ENCODE data around the gene CAMK2D.
"Not testable (repeated sequence)": the region's sequence is repeated elsewhere in the genome, so short reads cannot be mapped to it uniquely, and the experiment has no call there.

The CAMK2D gene

GRCh38 chr4:113761620-113762185 is at the start of gene CAMK2D:
CAMK2D (minus strand) TSS chr4:113761738; CDS start chr4:113761068, 670 bp downstream.
- no peak for DNase-seq

DNA sequence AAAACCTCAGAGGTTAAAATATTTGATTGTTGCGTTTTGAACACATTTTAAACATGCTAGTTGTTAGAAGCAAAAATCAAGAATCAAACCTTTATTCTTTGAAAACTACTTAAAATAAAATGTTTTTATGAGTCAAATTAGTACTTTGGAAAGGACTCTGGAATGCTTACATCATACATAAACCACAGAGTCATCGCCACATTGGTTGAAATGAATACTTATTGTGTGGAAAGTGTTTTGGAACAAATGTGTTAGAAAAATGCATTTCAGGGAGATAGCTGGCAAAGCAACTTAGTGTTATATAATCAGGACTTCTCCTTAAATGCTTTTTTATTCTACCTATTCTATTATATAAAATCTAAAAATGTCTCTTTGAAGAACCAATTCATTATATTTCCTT is 49.4 kb upstream of the CAMK2D start:
- DNase-seq = no peak

- no peak for DNase-seq
These were observed 47.8 kb upstream of the CAMK2D start for GRCh38 chr4:113809311-113809710.

DNA sequence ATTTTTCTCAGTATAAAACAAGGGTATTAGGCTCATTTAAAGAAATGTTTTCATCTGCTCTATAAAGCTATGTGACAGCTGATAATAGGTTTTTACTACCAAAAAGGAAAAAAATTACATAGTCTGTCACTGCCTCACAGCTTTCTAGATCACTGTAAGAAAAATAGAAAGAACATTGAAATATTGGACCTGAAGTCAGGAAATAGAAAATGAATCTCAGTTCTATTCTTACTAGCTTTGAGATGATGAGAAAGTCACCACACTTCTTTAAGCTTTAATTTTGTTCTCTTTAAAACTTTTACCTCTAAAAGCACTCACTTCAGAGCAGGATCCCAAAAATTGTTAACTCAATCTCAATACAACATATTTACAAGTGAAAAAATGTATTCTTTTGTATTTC is 45.3 kb upstream of the CAMK2D start:
- no peak for DNase-seq

DNA sequence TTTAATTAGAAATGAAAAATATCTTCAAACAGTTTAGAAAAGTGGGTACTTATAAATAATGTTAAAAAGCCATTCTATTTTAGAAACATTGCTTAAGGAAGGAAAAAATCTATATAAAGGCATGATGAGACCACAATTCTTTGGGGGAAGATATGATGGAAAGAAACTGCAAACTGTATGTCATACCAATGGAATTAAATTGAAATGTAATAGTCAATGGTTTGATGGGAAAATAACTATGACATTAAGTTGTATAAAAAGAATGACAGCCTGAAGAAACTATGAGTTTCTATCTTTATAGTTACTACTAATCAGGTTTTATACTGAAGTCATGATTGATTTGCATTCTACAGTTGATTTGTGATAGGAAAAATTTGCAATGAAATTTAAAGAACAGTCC is 40.3 kb upstream of the CAMK2D start:
- no peak for DNase-seq

DNA sequence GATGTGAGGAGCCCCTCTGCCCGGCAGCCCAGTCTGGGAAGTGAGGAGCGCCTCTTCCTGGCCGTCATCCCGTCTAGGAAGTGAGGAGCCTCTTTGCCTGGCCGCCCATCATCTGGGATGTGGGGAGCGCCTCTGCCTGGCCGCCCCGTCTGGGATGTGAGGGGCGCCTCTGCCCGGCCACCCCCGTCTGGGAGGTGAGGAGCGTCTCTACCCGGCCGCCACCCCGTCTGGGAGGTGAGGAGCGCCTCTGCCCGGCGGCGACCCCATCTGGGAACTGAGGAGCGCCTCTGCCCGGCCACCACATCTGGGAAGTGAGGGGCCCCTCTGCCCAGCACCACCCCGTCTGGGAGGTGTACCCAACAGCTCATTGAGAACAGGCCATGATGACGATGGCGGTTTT is 34.8 kb upstream of the CAMK2D start:
- DNase-seq = not testable (repeated sequence)

DNA sequence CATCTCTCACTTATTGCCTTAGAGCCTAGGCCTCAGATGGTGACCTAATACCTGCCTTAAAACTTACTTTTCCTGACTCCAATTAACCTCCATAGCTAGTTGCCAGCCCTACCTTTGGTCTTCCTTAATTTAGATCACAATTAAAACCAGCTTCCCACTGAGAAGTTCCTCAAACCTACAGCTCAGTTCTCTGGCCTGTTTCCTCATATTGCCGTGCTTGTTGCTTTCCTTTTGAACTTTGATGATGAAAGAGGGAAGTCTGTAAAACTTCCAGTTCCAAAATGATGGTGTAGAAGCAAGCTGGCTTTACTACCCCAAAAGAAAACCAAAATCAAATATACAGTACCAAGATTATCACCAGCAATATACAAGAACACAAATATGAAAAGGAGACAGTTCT is 28.9 kb upstream of the CAMK2D start:
- DNase-seq = no peak

DNA sequence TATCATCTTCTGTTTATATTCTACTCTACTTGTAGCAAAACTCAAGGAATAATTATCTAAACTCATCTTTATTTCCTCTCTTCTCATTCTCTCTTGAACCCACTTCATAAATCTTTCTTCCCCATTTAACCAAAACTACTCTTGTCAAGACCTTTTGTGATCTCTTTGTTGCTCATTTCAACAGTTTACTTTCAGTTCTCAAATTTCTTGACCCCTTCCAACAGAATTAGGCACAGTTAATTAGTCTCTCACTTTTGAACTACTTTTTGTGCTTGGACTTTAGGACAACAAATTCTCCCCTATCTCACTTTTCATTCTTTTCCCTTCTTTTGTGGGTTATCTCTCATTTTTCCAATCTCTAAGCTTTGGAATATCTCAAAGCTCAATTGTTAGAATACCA is 27.4 kb upstream of the CAMK2D start:
- no peak for DNase-seq

DNA sequence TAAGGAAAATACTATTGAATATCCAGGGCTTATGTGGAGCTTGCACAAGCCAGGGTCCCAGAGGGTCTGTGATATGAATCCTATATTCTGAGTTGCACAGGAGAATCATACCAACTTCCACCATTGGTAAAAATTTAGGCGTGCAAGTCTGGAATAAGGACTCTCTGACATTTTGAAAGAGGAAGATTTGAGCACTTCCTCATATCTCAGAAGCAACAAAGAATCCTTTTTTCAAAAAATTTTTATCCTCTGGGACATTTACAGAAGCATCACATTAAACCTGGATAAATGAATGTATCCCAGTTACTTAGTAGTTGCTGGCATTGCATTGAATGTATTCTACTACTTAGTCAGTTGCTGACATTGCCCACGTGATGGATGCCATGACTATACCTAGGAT is 24.2 kb upstream of the CAMK2D start:
- DNase-seq = no peak

- DNase-seq = no peak
These were observed 23.1 kb upstream of the CAMK2D start for GRCh38 chr4:113784497-113785250.

GRCh38 chr4:113783701-113784100 is 22.2 kb upstream of the CAMK2D start:
- no peak for DNase-seq

- DNase-seq = no peak
These were observed 21.8 kb upstream of the CAMK2D start for GRCh38 chr4:113783289-113783688.

- no peak for DNase-seq
These were observed 20.0 kb upstream of the CAMK2D start for GRCh38 chr4:113781439-113782040.

GRCh38 chr4:113776679-113777078 is 15.1 kb upstream of the CAMK2D start:
- DNase-seq = no peak

GRCh38 chr4:113776016-113776415 is 14.5 kb upstream of the CAMK2D start:
- DNase-seq = no peak

DNA sequence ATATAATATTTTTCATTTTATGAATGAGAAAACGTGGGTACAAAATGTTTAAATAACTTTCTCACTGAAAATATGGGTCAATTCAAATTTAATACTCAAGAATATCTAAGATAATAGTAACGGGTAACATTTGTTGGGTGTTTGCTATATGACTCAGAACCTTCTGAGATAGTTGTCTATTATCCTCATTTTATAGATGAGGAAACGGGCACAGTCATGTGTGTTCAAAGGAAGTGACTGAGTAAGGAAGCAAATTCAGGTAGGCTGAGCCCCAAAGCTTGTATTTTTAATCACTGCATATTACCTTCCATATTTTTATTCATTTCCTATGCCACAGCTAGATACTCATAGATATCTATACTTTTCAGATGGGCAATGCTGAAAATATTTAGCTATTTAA is 12.2 kb upstream of the CAMK2D start:
- no peak for DNase-seq

GRCh38 chr4:113773014-113773413 is 11.5 kb upstream of the CAMK2D start:
- DNase-seq = no peak

- no peak for DNase-seq
These were observed 10.8 kb upstream of the CAMK2D start for GRCh38 chr4:113772319-113772718.

DNA sequence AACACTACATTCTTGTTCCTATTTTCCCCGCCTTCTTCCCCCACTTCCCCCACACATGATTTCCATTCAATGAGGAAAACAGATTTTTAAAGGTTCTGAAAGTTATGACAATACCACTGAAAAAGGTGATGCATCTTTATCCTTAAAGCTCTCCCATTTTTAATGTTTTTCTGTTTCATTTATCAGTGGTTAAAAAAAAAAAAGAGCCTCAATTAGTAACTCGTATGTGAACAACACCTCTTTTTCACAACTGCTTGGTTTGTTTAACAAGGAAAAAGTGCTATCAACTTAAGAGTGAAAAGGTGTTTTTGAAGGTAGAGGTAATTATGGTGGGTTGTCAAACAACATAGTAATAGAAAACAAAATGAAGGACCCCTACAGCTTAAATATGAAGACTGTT is 8.2 kb upstream of the CAMK2D start:
- DNase-seq = no peak

- DNase-seq = no peak
These were observed 7.4 kb upstream of the CAMK2D start for GRCh38 chr4:113768952-113769351.

DNA sequence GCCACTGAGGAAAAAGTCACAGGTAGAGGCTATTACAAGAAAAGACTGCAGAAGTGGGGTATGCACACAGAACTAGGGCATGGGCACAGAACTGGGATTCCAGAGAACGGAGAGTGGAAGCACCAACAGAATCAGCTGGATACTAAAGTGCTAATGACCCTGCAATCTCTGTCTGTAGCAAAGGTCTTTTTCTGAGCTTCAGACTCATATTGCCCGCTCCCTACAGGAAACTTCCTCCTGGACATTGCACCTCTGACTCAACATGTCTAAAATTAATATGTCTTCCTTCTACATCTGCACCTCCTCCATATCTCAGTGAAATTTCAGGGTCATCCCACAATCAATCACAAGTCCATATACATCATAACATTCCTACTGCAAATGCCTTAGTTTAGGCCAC is 5.3 kb upstream of the CAMK2D start:
- no peak for DNase-seq

DNA sequence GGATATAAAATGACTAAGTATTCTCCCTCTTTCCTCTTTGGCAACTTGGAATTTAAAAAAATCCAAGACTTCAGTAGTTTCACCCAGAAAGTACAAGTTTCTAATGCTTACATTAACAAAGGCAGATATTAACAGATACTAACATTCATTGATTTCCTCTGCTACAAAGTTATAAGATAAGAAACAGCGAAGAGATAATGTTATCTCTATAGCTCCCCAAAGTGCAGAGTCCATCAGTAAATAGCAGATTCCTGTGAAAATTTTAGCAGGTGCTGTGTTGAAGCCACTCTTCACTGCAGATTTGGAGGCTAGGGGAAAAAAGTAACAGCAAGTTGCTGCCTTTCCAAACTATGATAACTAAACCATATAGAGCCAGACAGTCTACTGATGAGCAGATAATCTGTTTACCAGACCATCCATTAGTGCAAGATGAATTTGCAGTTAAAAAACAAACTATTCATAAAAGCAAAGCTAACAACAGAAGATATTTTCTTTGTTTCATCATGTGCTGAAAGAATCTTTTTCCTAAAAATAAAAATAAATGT is 3.3 kb upstream of the CAMK2D start:
- no peak for DNase-seq

GRCh38 chr4:113763923-113764322 is 2.4 kb upstream of the CAMK2D start:
- DNase-seq = not testable (repeated sequence)

DNA sequence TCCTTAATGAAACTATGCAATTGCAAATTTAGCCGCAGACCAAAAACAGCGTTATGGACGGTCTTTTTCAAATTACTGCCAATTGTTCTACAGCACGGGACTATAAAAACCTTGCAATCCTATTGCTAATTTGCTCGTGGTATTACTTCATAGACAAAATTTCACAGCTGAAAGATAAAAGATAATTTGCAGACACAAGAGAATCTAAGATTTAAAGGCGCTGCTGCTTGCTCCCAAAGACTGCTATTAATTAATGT is 1.4 kb upstream of the CAMK2D start:
- no peak for DNase-seq

Data from GF-D8 (cell line).